DOHH2 (cell line): Measurements from ENCODE around the gene DHRS1.

Source experiments
- CTCF ChIP-seq: fragments of 200-600 bp; sonication (generic); IDR thresholded peaks from one replicate; pipeline ENCODE4 v1.5.1; 2014; ENCODE audit warnings: antibody characterized with exemption, mild to moderate bottlenecking, low read depth, low read length; ENCODE audit not compliant: poor library complexity, severe bottlenecking
- EZH2phosphoT487 ChIP-seq: fragments of 200-600 bp; sonication (generic); IDR thresholded peaks from 2 replicates; pipeline ENCODE4 v1.6.1; 2017; ENCODE audit warnings: borderline replicate concordance, mild to moderate bottlenecking, antibody characterized with exemption, low read length, moderate library complexity, mixed read lengths

GRCh38 chr14:24261256-24261968 lies 38.2 kb downstream of the DHRS1 start:
- no peak for TF ChIP-seq CTCF
- no peak for TF ChIP-seq EZH2phosphoT487
